ENCODE results near the gene AKAP8. TPM values are rescaled to one million over a fixed set of nuclear protein-coding genes. Genes with fewer than 3 reads are reported as not detected.

The AKAP8 gene
- total and polyA plus RNA-seq, 9 of the 15 experiments (the other 6 are each of a cell fraction or from before 2014, with no cell fraction given): 3.4 to 56.5 (median 15.0) TPM

DNA sequence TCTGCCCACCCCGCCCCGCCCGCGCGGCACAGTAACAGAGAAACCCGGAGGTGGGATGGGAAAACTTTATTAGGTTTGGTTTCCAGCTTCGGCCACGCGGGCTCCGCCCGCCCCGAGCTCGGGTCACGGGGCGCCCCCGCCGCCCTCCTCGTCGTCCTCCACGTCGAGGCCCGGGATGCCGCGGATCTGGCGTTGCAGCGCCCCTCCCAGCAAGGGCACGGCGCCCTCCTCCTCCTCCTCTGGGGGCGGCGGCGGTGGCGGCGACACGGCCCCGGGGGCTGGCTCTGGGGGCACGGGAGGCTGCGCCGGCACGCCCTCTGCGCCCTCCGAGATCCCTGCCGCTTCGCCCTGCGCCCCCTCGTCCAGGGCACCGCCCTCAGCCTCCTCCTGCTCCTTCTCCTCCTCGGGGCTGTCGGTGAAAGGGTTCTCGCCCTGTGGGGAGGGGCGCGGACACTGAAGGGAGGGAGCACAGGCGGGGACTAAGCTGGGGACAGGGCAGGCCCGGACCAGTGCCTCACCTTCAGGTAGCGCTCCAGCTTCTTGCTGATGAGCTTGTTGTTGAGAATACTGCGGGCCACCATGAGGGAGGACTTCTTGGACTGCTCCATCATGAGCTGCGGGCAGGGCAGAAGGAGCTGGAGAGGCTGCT is 536 bp upstream of the AKAP8 start:
- WGBS (ENCODE audit: insufficient coverage, low coverage, missing lambda C conversion rate): 2% methylated on average over 48 of the region's 56 CpGs
- ChIA-PET POLR2A (interaction anchor here (0.7 to 3.6 kb wide), 8 partner anchors 11 to 172 kb away, joined by 3 to 27 read pairs (median 4); partner anchors contain the start of gene AKAP8L), CTCF (ENCODE audit: low intra/inter-chr PET ratio) (no interaction called here)
- intact Hi-C loops (cut with micrococcal nuclease) (loop anchor here (2.0 kb wide), 2 partner anchors 115 to 177 kb away; no protein-coding TSS in a partner anchor), in situ Hi-C loops (cut with MboI) (no loop called here)
- ATAC-seq: peak; percentile 63
- Histone ChIP-seq H3K9me3 (replicated peaks; ENCODE audit: control insufficient read depth, insufficient read depth, low read depth, low read length) (no peaks in the 10 kb centered on the region), H3K4me3 (peak overlapping the region; percentile 90), H3K27ac (ENCODE audit: extremely low read depth, low read depth, low read length) (peak overlapping the region; percentile 79), H3K9me1 (ENCODE audit: control insufficient read depth, insufficient read depth, low read length) (no peaks in the 10 kb centered on the region), H3K9ac (ENCODE audit: insufficient read depth in 1 of 2, low read depth in 2 of 2, low read length in 2 of 2) (peak overlapping the region; percentile 65 to 92; a peak in 3 of 4 replicates), H2AFZ (ENCODE audit: low read depth, low read length) (peak overlapping the region; percentile 82), H3K36me3 (ENCODE audit: control insufficient read depth, insufficient read depth, low read length) (peaks cover 35% of the 10 kb centered on the region; the same call in 2 of the 3 replicates), H3K27me3 (ENCODE audit: control insufficient read depth in 2 of 2, insufficient read depth in 2 of 2, low read length in 2 of 2) (no peaks in the 10 kb centered on the region; a peak in 1 of 5 replicates), H4K20me1 (replicated peaks; ENCODE audit: control insufficient read depth, insufficient read depth, low read length) (peaks cover 17% of the 10 kb centered on the region), H3K4me1 (replicated peaks in 1 of 2; ENCODE audit: control insufficient read depth in 2 of 2, insufficient read depth in 2 of 2, low read length in 2 of 2) (peaks cover 16 to 30% of the 10 kb centered on the region in 2 experiments), H3K4me2 (ENCODE audit: insufficient read depth, low read length) (peak overlapping the region; percentile 82), H3K79me2 (ENCODE audit: control insufficient read depth, insufficient read depth, low read length) (peaks cover 43% of the 10 kb centered on the region)
- peak; percentile 61 to 84 (median 66) for DNase-seq (ENCODE audit: extremely low read depth in 1 of 4, low spot score in 3 of 4)
- FAIRE-seq: peak; percentile 15
- BruUV-seq (replicated peaks): no TSS peak
- TF ChIP-seq CBX8 (IDR thresholded peaks at IDR 0.05; ENCODE audit: borderline replicate concordance, extremely low read depth, low read depth, low read length, poor library complexity, severe bottlenecking) (no peak), E2F5 (CRISPR knock-in tag; IDR thresholded peaks at IDR 0.05) (no peak), RCOR1 (IDR thresholded peaks at IDR 0.05; ENCODE audit: borderline replicate concordance in 1 of 2, low read depth in 2 of 2, low read length in 2 of 2) (0 out of 4 replicates have a peak, but pooled peaks of 1 of the 2 experiments have one; percentile 2), KDM4B (IDR thresholded peaks at IDR 0.05; ENCODE audit: borderline replicate concordance in 2 of 2, low read depth in 1 of 2) (0 out of 4 replicates have a peak, but pooled peaks of 1 of the 2 experiments have one; percentile 49), ZNF436 (CRISPR knock-in tag; IDR thresholded peaks at IDR 0.05) (no peak), MITF (IDR thresholded peaks at IDR 0.05) (0 out of 2 replicates have a peak, but pooled peaks have one; percentile 38), NR4A1 (CRISPR knock-in tag; IDR thresholded peaks at IDR 0.05) (0 out of 2 replicates have a peak, but pooled peaks have one; percentile 13), NR4A1 (tag; IDR thresholded peaks at IDR 0.05) (no peak; the same call in 1 of the 2 replicates), UBTF (IDR thresholded peaks at IDR 0.05; ENCODE audit: borderline replicate concordance in 1 of 2, low read depth in 2 of 2, low read length in 2 of 2) (0 out of 4 replicates have a peak, but pooled peaks of 1 of the 2 experiments have one; percentile 47), MCM7 (IDR thresholded peaks at IDR 0.05) (no peak)
